H1 (cell line): Measurements from ENCODE around the gene FLT4. TPM values are rescaled to one million over a fixed set of nuclear protein-coding genes. Genes with fewer than 3 reads are reported as not detected.

Source experiments
- CTCF ChIA-PET: fragments of 300-600 bp; sonication (Branson Sonifier 250); formaldehyde crosslinking; loops from one replicate; lab custom pipeline; 2021; ENCODE audit not compliant: partially characterized antibody; lab: Charles Lee
- POLR2A ChIA-PET: fragments of 300-600 bp; sonication (Branson Sonifier 250); formaldehyde crosslinking; loops from one replicate; lab custom pipeline; 2021; ENCODE audit warnings: inconsistent platforms; ENCODE audit not compliant: partially characterized antibody; lab: Charles Lee
- DNase-seq, 2 experiments: peaks; one replicate each; pipeline versions ENCODE4 v3.0.0 to v3.0.0-alpha.2; 2010 to 2022; ENCODE audit warnings: low spot score in 2 of 2, low read depth in 1 of 2, mixed read lengths in 1 of 2
- FAIRE-seq: peaks from 2 replicates; lab custom pipeline; 2011; peaks lifted over from hg19 to GRCh38; lab: Jason Lieb, UNC
- H2AFZ ChIP-seq: 2 replicates; pipeline ENCODE4 v1.8.1; 2012; ENCODE audit warnings: low read length, inconsistent platforms
- H2AK5ac ChIP-seq: 2 replicates; pipeline ENCODE4 v1.6.1; 2013; ENCODE audit warnings: low read depth, low read length
- H2BK120ac ChIP-seq: replicated peaks from 2 replicates; pipeline ENCODE3; 2013; ENCODE audit warnings: low read depth, low read length, inconsistent platforms
- H2BK12ac ChIP-seq: 2 replicates; pipeline ENCODE4 v1.6.1; 2013; ENCODE audit warnings: low read depth, low read length
- H2BK15ac ChIP-seq: 2 replicates; pipeline ENCODE4 v1.6.1; 2013; ENCODE audit warnings: low read length
- H2BK20ac ChIP-seq: 2 replicates; pipeline ENCODE4 v1.6.1; 2013; ENCODE audit warnings: low read length
- H2BK5ac ChIP-seq: 2 replicates; pipeline ENCODE4 v1.6.1; 2013; ENCODE audit warnings: low read depth, low read length
- H3K14ac ChIP-seq: 2 replicates; pipeline ENCODE4 v1.6.1; 2013; ENCODE audit warnings: inconsistent platforms; ENCODE audit not compliant: insufficient read length
- H3K18ac ChIP-seq: 2 replicates; pipeline ENCODE4 v1.6.1; 2013; ENCODE audit warnings: low read length; ENCODE audit errors: extremely low read depth
- H3K23ac ChIP-seq: 2 replicates; pipeline ENCODE4 v1.6.1; 2013; ENCODE audit warnings: inconsistent platforms; ENCODE audit not compliant: insufficient read length
- H3K23me2 ChIP-seq: 2 replicates; pipeline ENCODE4 v1.6.1; 2013; ENCODE audit warnings: low read depth, low read length
- H3K27ac ChIP-seq: 2 replicates; pipeline ENCODE4 v1.6.1; 2011; ENCODE audit warnings: low read depth, low read length, inconsistent platforms
- H3K27me3 ChIP-seq, 4 experiments: replicated peaks in 1 of 4; 1 replicate in 1 of 4; 2 replicates in 3 of 4; pipeline versions ENCODE4 v1.6.1 to v1.8.1; 2011 to 2013; ENCODE audit warnings: low read length in 3 of 4, mild to moderate bottlenecking in 3 of 4, inconsistent platforms in 2 of 4, mixed read lengths in 2 of 4, moderate library complexity in 1 of 4; ENCODE audit not compliant: control insufficient read depth in 3 of 4, insufficient read depth in 3 of 4; ENCODE audit errors: extremely low read depth in 1 of 4
- H3K36me3 ChIP-seq, 4 experiments: 2 replicates each; pipeline versions ENCODE4 v1.6.1 to v1.8.1; 2011 to 2013; ENCODE audit warnings: mild to moderate bottlenecking in 4 of 4, low read length in 3 of 4, moderate library complexity in 2 of 4, control low read depth in 1 of 4, inconsistent platforms in 1 of 4; ENCODE audit not compliant: insufficient read depth in 4 of 4, control insufficient read depth in 2 of 4
- H3K4ac ChIP-seq: replicated peaks from 2 replicates; pipeline ENCODE3; 2013; ENCODE audit warnings: low read length, low read depth, mixed read lengths, inconsistent platforms; ENCODE audit not compliant: insufficient read length
- H3K4me1 ChIP-seq, 4 experiments: replicated peaks in 1 of 4; 1 replicate in 1 of 4; 2 replicates in 3 of 4; pipeline versions ENCODE4 v1.6.1 to v1.8.1; 2011 to 2013; ENCODE audit warnings: low read length in 3 of 4, inconsistent platforms in 2 of 4, mixed read lengths in 1 of 4; ENCODE audit not compliant: insufficient read depth in 4 of 4, control insufficient read depth in 3 of 4
- H3K4me2 ChIP-seq, 2 experiments: 2 replicates each; pipeline versions ENCODE4 v1.6.1 to v1.8.1; 2011 to 2013; ENCODE audit warnings: low read depth in 2 of 2, low read length in 2 of 2, control low read depth in 1 of 2, inconsistent platforms in 1 of 2, mild to moderate bottlenecking in 1 of 2; ENCODE audit not compliant: insufficient read depth in 1 of 2
- H3K4me3 ChIP-seq, 4 experiments: fragments of 200-600, 300-600 bp in 1 of 4; sonication (generic), shearing (Covaris generic), sonication (Bioruptor Twin) in 1 of 4; 2 replicates each; pipeline versions ENCODE4 v1.5.1 to v1.8.1; 2011 to 2016; ENCODE audit warnings: low read length in 4 of 4, low read depth in 3 of 4, control low read depth in 2 of 4, inconsistent platforms in 2 of 4, mild to moderate bottlenecking in 2 of 4, mixed read lengths in 1 of 4, moderate library complexity in 1 of 4; ENCODE audit not compliant: insufficient read depth in 2 of 4; ENCODE audit errors: extremely low read depth in 1 of 4
- H3K56ac ChIP-seq: replicated peaks from 2 replicates; pipeline ENCODE3; 2013; ENCODE audit warnings: low read depth, mild to moderate bottlenecking, mixed read lengths, low read length, inconsistent platforms; ENCODE audit not compliant: insufficient read length
- H3K79me1 ChIP-seq: 2 replicates; pipeline ENCODE4 v1.6.1; 2013; ENCODE audit warnings: low read depth, low read length, control low read depth
- H3K79me2 ChIP-seq, 2 experiments: 2 replicates each; pipeline versions ENCODE4 v1.6.1 to v1.8.1; 2012 to 2013; ENCODE audit warnings: low read length in 2 of 2, mild to moderate bottlenecking in 2 of 2, inconsistent platforms in 1 of 2; ENCODE audit not compliant: insufficient read depth in 2 of 2, control insufficient read depth in 1 of 2
- H3K9ac ChIP-seq, 4 experiments: replicated peaks in 1 of 4; 1 replicate in 1 of 4; 2 replicates in 3 of 4; pipeline versions ENCODE4 v1.6.1 to v1.8.1; 2011 to 2013; ENCODE audit warnings: low read depth in 3 of 4, low read length in 3 of 4, control low read depth in 2 of 4, mild to moderate bottlenecking in 2 of 4, moderate library complexity in 2 of 4, inconsistent platforms in 1 of 4; ENCODE audit errors: extremely low read depth in 1 of 4
- H3K9me3 ChIP-seq, 2 experiments: 2 replicates each; pipeline versions ENCODE4 v1.6.1 to v1.8.1; 2012 to 2013; ENCODE audit warnings: mild to moderate bottlenecking in 2 of 2, moderate library complexity in 2 of 2, control low read depth in 1 of 2, inconsistent platforms in 1 of 2, low read depth in 1 of 2, low read length in 1 of 2, mixed read lengths in 1 of 2; ENCODE audit not compliant: insufficient read depth in 2 of 2
- H4K20me1 ChIP-seq, 2 experiments: replicated peaks in 1 of 2; 2 replicates each; pipeline versions ENCODE3 to v1.8.1; 2011 to 2013; ENCODE audit warnings: inconsistent platforms in 2 of 2, low read length in 2 of 2, mild to moderate bottlenecking in 1 of 2; ENCODE audit not compliant: insufficient read depth in 2 of 2, control insufficient read depth in 1 of 2
- H4K5ac ChIP-seq: 2 replicates; pipeline ENCODE4 v1.6.1; 2013; ENCODE audit warnings: low read length, low read depth, mixed read lengths, inconsistent platforms; ENCODE audit not compliant: insufficient read length
- H4K8ac ChIP-seq: 2 replicates; pipeline ENCODE4 v1.8.0; 2013; ENCODE audit warnings: mild to moderate bottlenecking, moderate library complexity, low read length, inconsistent platforms; ENCODE audit not compliant: insufficient read depth; ENCODE audit errors: extremely low read depth
- H4K91ac ChIP-seq: replicated peaks from 2 replicates; pipeline ENCODE3; 2013; ENCODE audit warnings: low read length, mixed read lengths, inconsistent platforms; ENCODE audit not compliant: insufficient read length
- ATF3 ChIP-seq: IDR thresholded peaks from 2 replicates; pipeline ENCODE4 v1.6.1; 2011; ENCODE audit warnings: low read depth, mild to moderate bottlenecking, low read length; ENCODE audit not compliant: insufficient read depth
- HDAC2 ChIP-seq, 2 experiments: fragments of 300-600 bp in 1 of 2; sonication (generic) in 1 of 2; IDR thresholded peaks; 2 replicates each; pipeline ENCODE4 v1.6.1; 2011 to 2012; ENCODE audit warnings: low read depth in 2 of 2, low read length in 2 of 2, mild to moderate bottlenecking in 2 of 2, moderate library complexity in 2 of 2, borderline replicate concordance in 1 of 2, inconsistent platforms in 1 of 2
- PHF8 ChIP-seq: fragments of 200-600 bp; sonication (generic); conservative IDR thresholded peaks from 2 replicates; pipeline ENCODE4 v1.7.1; 2012; ENCODE audit warnings: low read depth, mild to moderate bottlenecking, inconsistent platforms, low read length, moderate library complexity
- RFX5 ChIP-seq: IDR thresholded peaks from 2 replicates; pipeline ENCODE4 v1.6.1; 2011; ENCODE audit warnings: low read depth, low read length, improper control_type of control experiment, borderline replicate concordance
- SIX5 ChIP-seq: IDR thresholded peaks from 2 replicates; pipeline ENCODE4 v1.6.1; 2011; ENCODE audit warnings: mild to moderate bottlenecking, low read depth, low read length
- SP4 ChIP-seq: IDR thresholded peaks from 2 replicates; pipeline ENCODE4 v1.6.1; 2012; ENCODE audit warnings: low read length, inconsistent platforms
- TAF7 ChIP-seq: optimal IDR thresholded peaks from 2 replicates; pipeline ENCODE3; 2011; ENCODE audit warnings: low read depth, mild to moderate bottlenecking, inconsistent platforms, low read length, moderate library complexity, borderline replicate concordance
- USF2 ChIP-seq: IDR thresholded peaks from 2 replicates; pipeline ENCODE4 v1.6.1; 2011; ENCODE audit warnings: low read length, improper control_type of control experiment
- WGBS, 2 experiments: shearing (Covaris generic) in 1 of 2; methylation state at CpG; one replicate each; pipeline versions ENCODE4 v1.1.6 to v1.1.7; 2013 to 2015; ENCODE audit warnings: low lambda C conversion rate in 2 of 2, mixed read lengths in 2 of 2, inconsistent platforms in 1 of 2, low coverage in 1 of 2, missing lambda C conversion rate in 1 of 2; ENCODE audit not compliant: insufficient replicate concordance in 2 of 2, insufficient coverage in 1 of 2, insufficient read length in 1 of 2; ENCODE audit errors: extremely low coverage in 1 of 2, missing lambda C conversion rate in 1 of 2; 5-methylcytosine and 5-hydroxymethylcytosine counted together
- polyA plus RNA-seq, 7 experiments: library from polyadenylated mRNA; depleted of rRNA in 3 of 7; stranded (reverse) in 5 of 7; unstranded in 2 of 7; fragments of >200 nt in 5 of 7; fragments of 200-250 nt in 2 of 7; gene quantifications; 1 replicate in 5 of 7; 2 replicates in 1 of 7; 4 replicates in 1 of 7; pipeline versions ENCODE4 v1.2.1 to v1.2.3, GENCODE V29; 2011 to 2013; ENCODE audit warnings: missing spikeins in 2 of 7, mixed read lengths in 2 of 7
- total RNA-seq: library from RNA; stranded (reverse); fragmentation: NEBNext Ultra II Directional; extraction: Animal tissue kit (Norgen Biotek cat#: 25700); gene quantifications from 2 replicates; pipeline ENCODE4 v1.2.1, GENCODE V29; 2021

The FLT4 gene
- total and polyA plus RNA-seq, 2 of the 8 experiments (the other 6 are each of a cell fraction or from before 2014, with no cell fraction given): 6.5 to 7.7 TPM

- Histone ChIP-seq H2AK5ac (no peak overlapping the region), H3K23me2 (no peaks in the 10 kb centered on the region), H3K79me2 (peaks cover 0 to 53% of the 10 kb centered on the region in 2 experiments; a peak in 2 of 4 replicates), H3K56ac (no peak overlapping the region), H3K23ac (no peak overlapping the region), H4K91ac (no peak overlapping the region), H2BK120ac (no peak overlapping the region), H3K9ac (no peak overlapping the region), H2AFZ (no peak overlapping the region), H3K14ac (no peak overlapping the region), H3K18ac (no peak overlapping the region), H2BK5ac (no peak overlapping the region), H4K20me1 (peaks cover 3 to 7% of the 10 kb centered on the region in 2 experiments), H3K79me1 (peaks cover 6% of the 10 kb centered on the region; the same call in 1 of the 2 replicates), H3K4me3 (no peak overlapping the region), H3K4me2 (no peak overlapping the region), H2BK15ac (no peak overlapping the region), H3K27me3 (no peaks in the 10 kb centered on the region), H3K9me3 (no peaks in the 10 kb centered on the region), H3K4ac (no peak overlapping the region), H3K27ac (no peak overlapping the region), H2BK20ac (no peak overlapping the region), H4K8ac (no peak overlapping the region), H3K36me3 (peaks cover 2 to 40% (median 12%) of the 10 kb centered on the region in 4 experiments; a peak in 5 of 8 replicates), H3K4me1 (no peaks in the 10 kb centered on the region; a peak in 1 of 7 replicates), H2BK12ac (no peak overlapping the region), H4K5ac (no peak overlapping the region)
- 91% methylated on average over 2 of the region's 2 CpGs; no CpG with 5 or more reads in 1 of the 2 experiments for WGBS, 2 experiments
- TF ChIP-seq RFX5 (no peak), ATF3 (no peak), HDAC2 (IDR thresholded peaks at IDR 0.05; ENCODE audit: borderline replicate concordance in 1 of 2, low read depth in 2 of 2, low read length in 2 of 2) (no peak), USF2 (no peak), SIX5 (no peak), TAF7 (no peak), PHF8 (no peak), SP4 (no peak)
- CTCF ChIA-PET: interaction anchor here (0.8 to 1.3 kb wide), 2 partner anchors 14 to 56 kb away, joined by 3 read pairs; no protein-coding TSS in a partner anchor
- FAIRE-seq (no peak), DNase-seq (no peak)
- POLR2A ChIA-PET: interaction anchor here (0.6 kb wide), 1 partner anchor 9 kb away, joined by 3 read pairs; no protein-coding TSS in a partner anchor
Measured at GRCh38 chr5:180557217-180557809, 92.1 kb downstream of the FLT4 start.
